Trophoblast cell (in vitro differentiated cells and primary cell): Measurements from ENCODE around the gene PBX1.

Experiments used
- DNase-seq, 2 donors: peaks; one replicate each; pipeline ENCODE4 v3.0.0-alpha.2; 2016
- H2AFZ ChIP-seq: 2 replicates; pipeline ENCODE4 v1.6.1; 2013; ENCODE audit warnings: low read length, moderate library complexity, mild to moderate bottlenecking; ENCODE audit not compliant: insufficient read depth, poor library complexity
- H2AK5ac ChIP-seq: 2 replicates; pipeline ENCODE4 v1.6.1; 2013; ENCODE audit warnings: mild to moderate bottlenecking, low read length
- H2BK120ac ChIP-seq: 2 replicates; pipeline ENCODE4 v1.6.1; 2013; ENCODE audit warnings: low read length, mild to moderate bottlenecking, moderate library complexity; ENCODE audit not compliant: insufficient read depth, poor library complexity
- H2BK12ac ChIP-seq: 2 replicates; pipeline ENCODE4 v1.6.1; 2013; ENCODE audit warnings: mild to moderate bottlenecking, low read length, moderate library complexity
- H2BK5ac ChIP-seq: 2 replicates; pipeline ENCODE4 v1.6.1; 2013; ENCODE audit warnings: low read length, low read depth, moderate library complexity, mild to moderate bottlenecking; ENCODE audit not compliant: poor library complexity
- H3K14ac ChIP-seq: 2 replicates; pipeline ENCODE4 v1.6.1; 2013; ENCODE audit warnings: mild to moderate bottlenecking, low read length
- H3K18ac ChIP-seq: 2 replicates; pipeline ENCODE4 v1.6.1; 2013; ENCODE audit warnings: mild to moderate bottlenecking, low read length
- H3K23ac ChIP-seq: 2 replicates; pipeline ENCODE4 v1.6.1; 2013; ENCODE audit warnings: low read length
- H3K27ac ChIP-seq: 2 replicates; pipeline ENCODE4 v1.5.1; 2013; ENCODE audit warnings: low read depth, mild to moderate bottlenecking, inconsistent platforms, low read length, moderate library complexity
- H3K27me3 ChIP-seq: 2 replicates; pipeline ENCODE4 v1.6.1; 2013; ENCODE audit warnings: inconsistent platforms, mild to moderate bottlenecking, low read length, moderate library complexity; ENCODE audit not compliant: insufficient read depth
- H3K36me3 ChIP-seq, 2 experiments: 1 replicate in 1 of 2; 2 replicates in 1 of 2; pipeline ENCODE4 v1.6.1; 2013; ENCODE audit warnings: low read length in 2 of 2, mild to moderate bottlenecking in 2 of 2, moderate library complexity in 1 of 2; ENCODE audit not compliant: insufficient read depth in 2 of 2, control insufficient read depth in 1 of 2
- H3K4ac ChIP-seq: 2 replicates; pipeline ENCODE4 v1.6.1; 2013; ENCODE audit warnings: low read depth, mild to moderate bottlenecking, low read length, moderate library complexity
- H3K4me1 ChIP-seq, 2 experiments: 1 replicate in 1 of 2; 2 replicates in 1 of 2; pipeline ENCODE4 v1.6.1; 2013; ENCODE audit warnings: low read length in 2 of 2, mild to moderate bottlenecking in 2 of 2, moderate library complexity in 1 of 2; ENCODE audit not compliant: insufficient read depth in 2 of 2, control insufficient read depth in 1 of 2
- H3K4me2 ChIP-seq: 2 replicates; pipeline ENCODE4 v1.6.1; 2013; ENCODE audit warnings: inconsistent platforms, mild to moderate bottlenecking, low read length, moderate library complexity
- H3K4me3 ChIP-seq: 2 replicates; pipeline ENCODE4 v1.5.1; 2013; ENCODE audit warnings: mild to moderate bottlenecking, low read depth, low read length, inconsistent platforms
- H3K79me1 ChIP-seq: one replicate; pipeline ENCODE4 v1.6.1; 2013; ENCODE audit warnings: low read length
- H3K79me2 ChIP-seq: 2 replicates; pipeline ENCODE4 v1.6.1; 2013; ENCODE audit warnings: low read length, mild to moderate bottlenecking; ENCODE audit not compliant: control insufficient read depth, insufficient read depth, poor library complexity
- H3K9ac ChIP-seq: 2 replicates; pipeline ENCODE4 v1.6.1; 2013; ENCODE audit warnings: mild to moderate bottlenecking, low read length
- H3K9me3 ChIP-seq: 2 replicates; pipeline ENCODE4 v1.6.1; 2013; ENCODE audit warnings: low read depth, mild to moderate bottlenecking, control low read depth, inconsistent platforms, low read length; ENCODE audit not compliant: insufficient read depth
- H4K12ac ChIP-seq: 2 replicates; pipeline ENCODE4 v1.6.1; 2013; ENCODE audit warnings: low read depth, mild to moderate bottlenecking, low read length, moderate library complexity
- H4K8ac ChIP-seq: 2 replicates; pipeline ENCODE4 v1.6.1; 2013; ENCODE audit warnings: low read depth, mild to moderate bottlenecking, low read length, moderate library complexity
- H4K91ac ChIP-seq: one replicate; pipeline ENCODE4 v1.6.1; 2013; ENCODE audit warnings: low read depth, mild to moderate bottlenecking, low read length, moderate library complexity
- WGBS: extraction: QIAGEN DNeasy Blood & Tissue Kit; methylation state at CpG from one replicate; pipeline ENCODE4 v1.1.7; 2013; ENCODE audit warnings: missing lambda C conversion rate; ENCODE audit not compliant: insufficient read length, insufficient coverage; ENCODE audit errors: extremely low coverage; 5-methylcytosine and 5-hydroxymethylcytosine counted together

PBX1 gene

DNA sequence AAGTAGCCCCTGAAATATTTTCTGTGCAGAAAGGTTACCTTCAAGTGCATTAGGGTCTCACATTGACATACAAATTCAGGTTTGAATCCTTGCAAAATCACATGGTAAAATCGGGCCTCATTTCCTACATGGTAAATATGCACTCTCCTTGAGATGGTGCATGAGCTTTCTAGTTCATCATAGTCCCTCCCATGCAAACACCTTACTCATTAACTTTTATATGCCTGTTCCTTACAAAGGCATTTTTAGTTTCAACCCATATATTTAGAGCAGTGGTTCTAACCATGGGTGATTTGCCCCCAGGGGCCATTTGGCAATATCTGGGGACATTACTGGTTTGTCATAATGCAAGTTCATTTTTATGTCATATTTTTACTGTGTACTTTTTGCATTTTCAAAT, 37.2 kb downstream of the PBX1 start:
- Histone ChIP-seq H3K23ac (no peak overlapping the region), H4K12ac (no peak overlapping the region), H3K27ac (no peak overlapping the region), H3K4ac (no peak overlapping the region), H2BK120ac (no peak overlapping the region), H3K18ac (no peak overlapping the region), H2BK5ac (no peak overlapping the region), H3K4me3 (no peak overlapping the region), H3K79me2 (peaks cover 10% of the 10 kb centered on the region), H3K27me3 (no peaks in the 10 kb centered on the region), H4K8ac (no peak overlapping the region), H3K4me1 (peaks cover 16 to 17% of the 10 kb centered on the region in 2 experiments), H4K91ac (no peak overlapping the region), H3K9me3 (no peaks in the 10 kb centered on the region), H2AFZ (no peak overlapping the region), H3K36me3 (peaks cover 3 to 5% of the 10 kb centered on the region in 2 experiments), H3K4me2 (no peak overlapping the region), H3K79me1 (peaks cover 18% of the 10 kb centered on the region), H3K9ac (no peak overlapping the region), H3K14ac (no peak overlapping the region), H2AK5ac (no peak overlapping the region), H2BK12ac (no peak overlapping the region)
- DNase-seq: no peak
- no CpG with 5 or more reads among the region's 1 CpG for WGBS

DNA sequence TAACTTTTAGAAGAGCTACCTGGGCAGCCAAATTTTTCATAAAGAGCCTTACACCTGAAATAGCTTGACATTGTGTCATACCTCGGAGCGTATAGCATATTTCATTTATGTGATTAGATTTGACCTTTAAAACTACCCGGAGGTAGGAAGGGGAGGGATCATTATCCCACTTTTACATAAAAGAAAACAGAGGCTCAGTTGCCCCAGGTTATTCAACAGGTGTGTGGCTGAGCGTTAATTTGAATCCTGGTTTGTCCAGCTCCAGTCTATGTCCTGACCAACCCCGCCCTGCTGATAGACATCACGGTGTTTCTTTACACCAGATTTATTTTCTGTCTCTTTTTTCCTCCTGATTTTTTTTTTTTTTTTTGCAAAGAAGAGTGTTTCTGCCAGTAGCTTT, 39.7 kb downstream of the PBX1 start:
- H3K9me3 ChIP-seq: no peaks in the 10 kb centered on the region
- H3K4ac ChIP-seq: no peak overlapping the region
- no peak overlapping the region for H3K4me3 ChIP-seq
- peaks cover 3 to 5% of the 10 kb centered on the region in 2 experiments for H3K36me3 ChIP-seq
- H3K18ac ChIP-seq: no peak overlapping the region
- no peak overlapping the region for H3K27ac ChIP-seq
- H3K23ac ChIP-seq: no peak overlapping the region
- no peak overlapping the region for H3K9ac ChIP-seq
- WGBS: no CpG with 5 or more reads among the region's 6 CpGs
- no peak overlapping the region for H2BK12ac ChIP-seq
- H3K14ac ChIP-seq: no peak overlapping the region
- H4K91ac ChIP-seq: no peak overlapping the region
- no peak overlapping the region for H2AK5ac ChIP-seq
- H4K12ac ChIP-seq: no peak overlapping the region
- peaks cover 6% of the 10 kb centered on the region for H3K79me2 ChIP-seq
- H3K27me3 ChIP-seq: no peaks in the 10 kb centered on the region
- no peak for DNase-seq
- H3K4me2 ChIP-seq: no peak overlapping the region
- H3K79me1 ChIP-seq: peaks cover 16% of the 10 kb centered on the region
- peaks cover 17 to 20% of the 10 kb centered on the region in 2 experiments for H3K4me1 ChIP-seq
- no peak overlapping the region for H2BK120ac ChIP-seq
- H2BK5ac ChIP-seq: no peak overlapping the region
- H4K8ac ChIP-seq: no peak overlapping the region
- no peak overlapping the region for H2AFZ ChIP-seq

DNA sequence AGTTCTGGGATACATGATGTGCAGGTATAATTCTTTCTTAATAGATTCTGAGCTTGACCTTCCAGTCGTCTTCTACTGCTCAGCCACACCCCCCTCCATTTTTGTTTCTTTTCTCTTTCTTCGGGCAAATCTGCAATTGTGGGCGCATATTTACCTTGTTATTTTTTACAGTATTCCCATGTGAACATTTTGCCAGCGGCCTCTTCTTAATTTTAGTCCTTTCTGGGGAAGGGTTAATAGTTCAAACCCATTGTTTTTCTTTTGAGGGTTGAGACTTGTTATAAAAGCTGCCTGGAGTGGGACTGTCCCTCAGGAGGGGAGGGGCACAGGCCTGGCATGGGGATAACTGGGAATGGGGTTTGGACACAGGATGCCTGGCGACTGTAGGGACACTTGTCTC, 40.3 kb downstream of the PBX1 start:
- Histone ChIP-seq H3K9me3 (no peaks in the 10 kb centered on the region), H3K79me1 (peaks cover 16% of the 10 kb centered on the region), H2AK5ac (peak overlapping the region; percentile 90), H3K4me3 (no peak overlapping the region), H3K4ac (no peak overlapping the region), H3K27ac (no peak overlapping the region), H3K14ac (no peak overlapping the region), H3K9ac (no peak overlapping the region), H3K18ac (no peak overlapping the region), H3K4me1 (peaks cover 17 to 20% of the 10 kb centered on the region in 2 experiments), H4K91ac (no peak overlapping the region), H2BK5ac (no peak overlapping the region), H3K79me2 (peaks cover 5% of the 10 kb centered on the region), H2AFZ (no peak overlapping the region), H3K4me2 (no peak overlapping the region), H2BK120ac (no peak overlapping the region), H2BK12ac (no peak overlapping the region), H3K23ac (no peak overlapping the region), H4K8ac (no peak overlapping the region), H3K27me3 (no peaks in the 10 kb centered on the region), H4K12ac (no peak overlapping the region), H3K36me3 (peaks cover 4 to 8% of the 10 kb centered on the region in 2 experiments)
- no peak for DNase-seq
- WGBS: no CpG with 5 or more reads among the region's 5 CpGs

DNA sequence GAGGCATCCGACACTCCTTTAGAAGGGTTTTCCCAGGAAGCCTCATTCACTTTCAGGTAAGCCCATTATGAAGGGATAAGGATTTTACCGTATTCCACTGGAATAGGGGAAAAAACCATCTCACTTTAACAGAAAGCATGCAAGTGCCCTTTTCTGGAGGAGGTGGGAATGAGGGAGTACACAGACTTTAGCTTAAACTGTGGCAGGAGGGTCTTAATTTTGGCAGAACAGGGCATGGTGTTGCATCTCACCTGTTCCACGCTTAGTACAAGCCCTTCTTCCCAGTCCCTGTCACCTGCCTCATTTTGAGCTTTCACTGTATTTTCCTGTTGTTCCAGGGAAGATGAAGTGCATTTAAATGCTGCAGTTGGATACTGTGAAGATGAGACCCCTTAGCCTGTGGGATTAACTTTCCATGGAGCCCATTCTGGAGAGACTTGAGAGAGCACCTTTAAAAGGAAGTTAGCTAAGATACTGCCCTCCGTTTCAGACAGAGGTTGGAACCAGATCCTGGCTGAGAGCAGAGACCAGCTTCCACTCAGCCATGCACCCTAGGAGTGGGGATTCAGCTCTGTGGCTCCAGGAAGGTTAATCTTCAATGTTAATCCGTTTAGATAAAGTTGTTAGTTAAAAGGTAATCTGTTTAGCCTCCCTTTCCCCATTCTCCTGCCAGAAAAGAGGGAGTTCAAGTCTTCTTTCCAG, 42.6 kb downstream of the PBX1 start:
- peak overlapping the region; percentile 12 for H3K9ac ChIP-seq
- no peak overlapping the region for H3K23ac ChIP-seq
- peak overlapping the region; percentile 65 for H4K91ac ChIP-seq
- no peaks in the 10 kb centered on the region for H3K27me3 ChIP-seq
- H3K18ac ChIP-seq: peak overlapping the region; percentile 49
- peaks cover 8 to 11% of the 10 kb centered on the region in 2 experiments for H3K36me3 ChIP-seq
- peaks cover 17 to 20% of the 10 kb centered on the region in 2 experiments for H3K4me1 ChIP-seq
- peaks cover 5% of the 10 kb centered on the region for H3K79me2 ChIP-seq
- H4K12ac ChIP-seq: no peak overlapping the region
- peak overlapping the region; percentile 70 for H2BK120ac ChIP-seq
- H4K8ac ChIP-seq: peak overlapping the region; percentile 23
- peak overlapping the region; percentile 49 for H2BK5ac ChIP-seq
- H2AFZ ChIP-seq: no peak overlapping the region
- no CpG with 5 or more reads among the region's 5 CpGs for WGBS
- peak overlapping the region; percentile 54 for H3K14ac ChIP-seq
- H3K79me1 ChIP-seq: peaks cover 16% of the 10 kb centered on the region
- no peak overlapping the region for H3K4me3 ChIP-seq
- H3K9me3 ChIP-seq: no peaks in the 10 kb centered on the region
- peak overlapping the region; percentile 92 for H3K27ac ChIP-seq
- DNase-seq: no peak
- peak overlapping the region; percentile 55 for H2BK12ac ChIP-seq
- H3K4me2 ChIP-seq: peak overlapping the region; percentile 54
- no peak overlapping the region for H3K4ac ChIP-seq
- peak overlapping the region; percentile 32 for H2AK5ac ChIP-seq
